ENCODE data around the gene TLE2.

TLE2 gene

GRCh38 chr19:3029065-3029923 lies at the start of gene TLE2:
TSS of gene TLE2 (minus strand) at chr19:3029280. CDS start at chr19:3028904, 376 bp downstream.
- no peak for DNase-seq (ENCODE audit: low spot score)

GRCh38 chr19:3075605-3076431 lies 46.7 kb upstream of the TLE2 start:
- DNase-seq (ENCODE audit: low spot score): no peak

GRCh38 chr19:3073931-3074595 lies 45.0 kb upstream of the TLE2 start:
- DNase-seq (ENCODE audit: low spot score): no peak

- no peak for DNase-seq (ENCODE audit: low spot score)
These were observed 44.1 kb upstream of the TLE2 start for GRCh38 chr19:3073159-3073563.

- DNase-seq (ENCODE audit: low spot score): no peak
These were observed 42.7 kb upstream of the TLE2 start for GRCh38 chr19:3071768-3072167.

GRCh38 chr19:3068071-3068470 lies 39.0 kb upstream of the TLE2 start:
- no peak for DNase-seq (ENCODE audit: low spot score)

- no peak for DNase-seq (ENCODE audit: low spot score)
These were observed 38.5 kb upstream of the TLE2 start for GRCh38 chr19:3067563-3067962.

GRCh38 chr19:3066482-3067049 lies 37.5 kb upstream of the TLE2 start:
- no peak for DNase-seq (ENCODE audit: low spot score)

GRCh38 chr19:3065675-3066357 lies 36.7 kb upstream of the TLE2 start:
- DNase-seq (ENCODE audit: low spot score): no peak

- DNase-seq (ENCODE audit: low spot score): no peak
These were observed 34.9 kb upstream of the TLE2 start for GRCh38 chr19:3064011-3064330.

GRCh38 chr19:3062165-3063105 lies 33.4 kb upstream of the TLE2 start, which contains the start of gene TLE5:
TSS of gene TLE5 (minus strand) at chr19:3062495. CDS start at chr19:3062200, 295 bp downstream.
- DNase-seq (ENCODE audit: low spot score): peak; percentile 49

- DNase-seq (ENCODE audit: low spot score): peak; percentile 55
These were observed 32.4 kb upstream of the TLE2 start for GRCh38 chr19:3061182-3062161.

GRCh38 chr19:3060857-3061181 lies 31.7 kb upstream of the TLE2 start:
- no peak for DNase-seq (ENCODE audit: low spot score)

- DNase-seq (ENCODE audit: low spot score): no peak
These were observed 30.6 kb upstream of the TLE2 start for GRCh38 chr19:3059653-3060052.

GRCh38 chr19:3058821-3059314 lies 29.8 kb upstream of the TLE2 start:
- DNase-seq (ENCODE audit: low spot score): no peak

GRCh38 chr19:3058009-3058820 lies 29.1 kb upstream of the TLE2 start:
- DNase-seq (ENCODE audit: low spot score): no peak

GRCh38 chr19:3057275-3057714 lies 28.2 kb upstream of the TLE2 start:
- DNase-seq (ENCODE audit: low spot score): peak; percentile 65

GRCh38 chr19:3056417-3057088 lies 27.5 kb upstream of the TLE2 start:
- no peak for DNase-seq (ENCODE audit: low spot score)
